ENCODE data around the gene MID2. TPM values are rescaled to one million over a fixed set of nuclear protein-coding genes. Genes with fewer than 3 reads are reported as not detected.

The MID2 gene
- polyA plus RNA-seq, 3 donors = 0.20 TPM; not detected in 2

DNA sequence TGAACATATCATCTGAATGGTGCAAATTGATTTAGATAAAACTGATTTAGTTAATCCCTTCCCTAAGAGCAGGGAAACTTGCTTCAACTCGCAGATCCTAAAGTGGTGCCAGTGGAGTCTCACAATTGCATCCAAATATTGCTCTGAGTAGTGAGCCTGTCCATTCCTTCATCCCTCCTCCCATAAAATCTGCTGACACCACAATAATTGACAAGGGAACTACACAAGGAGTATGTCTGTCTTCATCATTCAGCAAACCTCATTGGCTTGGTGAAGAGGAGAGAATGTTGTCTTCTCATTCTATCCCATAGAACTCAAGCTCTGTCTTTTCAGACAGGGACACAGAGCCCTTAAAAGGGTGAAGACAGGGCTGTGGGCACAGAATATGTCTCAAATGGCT lies 4.2 kb downstream of the MID2 start:
- intact Hi-C loops (cut with micrococcal nuclease) = no loop called here
- H3K4me1 Mint-ChIP-seq = peaks cover 13% of the 10 kb centered on the region
- H3K9ac ChIP-seq (ENCODE audit: insufficient read depth, low read length, poor library complexity, severe bottlenecking) = no peak overlapping the region
- H3K9me3 ChIP-seq (replicated peaks in 1 of 2; ENCODE audit: control insufficient read depth in 1 of 2, insufficient read depth in 1 of 2, low read length in 2 of 2) = peaks cover 0 to 3% of the 10 kb centered on the region in 2 donors
- no CpG with 5 or more reads among the region's 1 CpG for WGBS (ENCODE audit: insufficient coverage)
- peaks cover 4 to 5% of the 10 kb centered on the region in 2 donors for H3K4me1 ChIP-seq (ENCODE audit: control insufficient read depth in 1 of 2, insufficient read depth in 2 of 2, low read length in 2 of 2)
- no peaks in the 10 kb centered on the region for H3K36me3 ChIP-seq (replicated peaks in 1 of 2; ENCODE audit: control insufficient read depth in 1 of 2, insufficient read depth in 2 of 2, low read length in 2 of 2)
- H3K4me2 ChIP-seq (replicated peaks; ENCODE audit: extremely low read depth, low read length, poor library complexity, severe bottlenecking) = no peak overlapping the region
- peaks cover 0 to 8% (median 3%) of the 10 kb centered on the region in 7 donors for H3K9me3 Mint-ChIP-seq
- TF ChIP-seq, protein P1, sequence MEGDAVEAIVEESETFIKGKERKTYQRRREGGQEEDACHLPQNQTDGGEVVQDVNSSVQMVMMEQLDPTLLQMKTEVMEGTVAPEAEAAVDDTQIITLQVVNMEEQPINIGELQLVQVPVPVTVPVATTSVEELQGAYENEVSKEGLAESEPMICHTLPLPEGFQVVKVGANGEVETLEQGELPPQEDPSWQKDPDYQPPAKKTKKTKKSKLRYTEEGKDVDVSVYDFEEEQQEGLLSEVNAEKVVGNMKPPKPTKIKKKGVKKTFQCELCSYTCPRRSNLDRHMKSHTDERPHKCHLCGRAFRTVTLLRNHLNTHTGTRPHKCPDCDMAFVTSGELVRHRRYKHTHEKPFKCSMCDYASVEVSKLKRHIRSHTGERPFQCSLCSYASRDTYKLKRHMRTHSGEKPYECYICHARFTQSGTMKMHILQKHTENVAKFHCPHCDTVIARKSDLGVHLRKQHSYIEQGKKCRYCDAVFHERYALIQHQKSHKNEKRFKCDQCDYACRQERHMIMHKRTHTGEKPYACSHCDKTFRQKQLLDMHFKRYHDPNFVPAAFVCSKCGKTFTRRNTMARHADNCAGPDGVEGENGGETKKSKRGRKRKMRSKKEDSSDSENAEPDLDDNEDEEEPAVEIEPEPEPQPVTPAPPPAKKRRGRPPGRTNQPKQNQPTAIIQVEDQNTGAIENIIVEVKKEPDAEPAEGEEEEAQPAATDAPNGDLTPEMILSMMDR (IDR thresholded peaks at IDR 0.05) = no peak
- H4K20me1 ChIP-seq (ENCODE audit: insufficient read depth, low read length) = no peaks in the 10 kb centered on the region
- H3K79me2 ChIP-seq (ENCODE audit: insufficient read depth, low read length) = no peaks in the 10 kb centered on the region
- no peak overlapping the region for H2AFZ ChIP-seq (ENCODE audit: insufficient read depth, low read depth, low read length, poor library complexity, severe bottlenecking)
- H3K27ac Mint-ChIP-seq = no peak overlapping the region
- no peak overlapping the region for H3K4me3 ChIP-seq (replicated peaks in 1 of 3; ENCODE audit: low read depth in 2 of 3, low read length in 3 of 3)
- no peaks in the 10 kb centered on the region for H3K36me3 Mint-ChIP-seq
- DNase-seq = no peak
- peaks cover 21 to 40% (median 35%) of the 10 kb centered on the region in 3 donors for H3K27me3 Mint-ChIP-seq (ENCODE audit: low read depth in 3 of 3)
- H3K27ac ChIP-seq (ENCODE audit: low read depth in 1 of 2, low read length in 2 of 2) = no peak overlapping the region
- H3K4me3 Mint-ChIP-seq = no peak overlapping the region
- H3K27me3 ChIP-seq (ENCODE audit: control insufficient read depth in 2 of 2, insufficient read depth in 2 of 2, low read length in 2 of 2) = peaks cover 28 to 41% of the 10 kb centered on the region in 2 donors

DNA sequence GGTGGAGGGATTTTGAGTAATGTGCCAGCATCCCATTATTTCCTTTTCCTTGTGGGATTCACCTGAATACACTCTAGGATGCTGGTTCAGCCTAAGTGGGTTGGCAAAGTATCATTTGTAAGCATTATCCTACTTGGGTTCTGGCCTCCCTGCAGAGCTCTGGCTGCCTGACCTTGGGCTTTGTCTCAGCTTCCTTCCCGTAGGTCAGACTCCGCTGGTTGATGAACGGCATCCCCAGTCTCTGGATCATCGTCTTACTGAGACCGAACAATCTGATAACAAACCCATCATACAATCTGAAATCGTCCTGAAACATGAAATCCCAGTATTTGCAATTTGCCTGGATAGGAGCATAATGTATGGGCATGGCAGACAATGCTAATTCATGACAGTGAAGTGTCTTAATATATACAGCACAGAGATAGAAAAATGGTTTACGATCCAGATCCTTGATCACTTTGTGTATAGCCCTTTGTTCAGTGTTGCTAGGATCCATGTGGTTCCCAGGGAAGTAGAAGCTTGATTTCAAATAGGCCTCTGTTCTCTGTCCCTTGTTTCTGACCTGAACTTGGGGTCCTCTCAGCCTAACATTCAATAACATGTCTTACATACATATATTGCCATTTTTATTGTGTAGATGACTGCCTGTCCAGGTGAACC lies 5.5 kb downstream of the MID2 start:
- H3K9me3 Mint-ChIP-seq = peaks cover 0 to 7% (median 3%) of the 10 kb centered on the region in 7 donors
- Histone ChIP-seq H3K4me3 (replicated peaks in 1 of 3; ENCODE audit: low read depth in 2 of 3, low read length in 3 of 3) (no peak overlapping the region), H2AFZ (ENCODE audit: insufficient read depth, low read depth, low read length, poor library complexity, severe bottlenecking) (no peak overlapping the region), H3K36me3 (replicated peaks in 1 of 2; ENCODE audit: control insufficient read depth in 1 of 2, insufficient read depth in 2 of 2, low read length in 2 of 2) (no peaks in the 10 kb centered on the region), H3K9ac (ENCODE audit: insufficient read depth, low read length, poor library complexity, severe bottlenecking) (no peak overlapping the region), H3K27ac (ENCODE audit: low read depth in 1 of 2, low read length in 2 of 2) (no peak overlapping the region), H3K4me2 (replicated peaks; ENCODE audit: extremely low read depth, low read length, poor library complexity, severe bottlenecking) (no peak overlapping the region), H3K27me3 (ENCODE audit: control insufficient read depth in 2 of 2, insufficient read depth in 2 of 2, low read length in 2 of 2) (peaks cover 24 to 30% of the 10 kb centered on the region in 2 donors), H3K4me1 (ENCODE audit: control insufficient read depth in 1 of 2, insufficient read depth in 2 of 2, low read length in 2 of 2) (peaks cover 0 to 5% of the 10 kb centered on the region in 2 donors), H4K20me1 (ENCODE audit: insufficient read depth, low read length) (no peaks in the 10 kb centered on the region), H3K9me3 (replicated peaks in 1 of 2; ENCODE audit: control insufficient read depth in 1 of 2, insufficient read depth in 1 of 2, low read length in 2 of 2) (no peaks in the 10 kb centered on the region), H3K79me2 (ENCODE audit: insufficient read depth, low read length) (no peaks in the 10 kb centered on the region)
- no peak for DNase-seq
- no peak overlapping the region for H3K4me3 Mint-ChIP-seq
- TF ChIP-seq, protein P1 (IDR thresholded peaks at IDR 0.05) = no peak
- 100% methylated on average over 1 of the region's 7 CpGs for WGBS (ENCODE audit: insufficient coverage)
- H3K4me1 Mint-ChIP-seq = peaks cover 8% of the 10 kb centered on the region
- H3K27ac Mint-ChIP-seq = no peak overlapping the region
- intact Hi-C loops (cut with micrococcal nuclease) = no loop called here
- H3K36me3 Mint-ChIP-seq = no peaks in the 10 kb centered on the region
- peaks cover 12 to 29% (median 29%) of the 10 kb centered on the region in 3 donors for H3K27me3 Mint-ChIP-seq (ENCODE audit: low read depth in 3 of 3)

Measured in CD14-positive monocyte (primary cell).